Muscle of arm (tissue), 12 donors: ENCODE measurements around the gene CAPN7. TPM values are rescaled to one million over a fixed set of nuclear protein-coding genes. Genes with fewer than 3 reads are reported as not detected.

Experiments
- DNase-seq: peaks from one replicate; pipeline ENCODE4 v3.0.0-alpha.2; 2013
- polyA plus RNA-seq, 12 donors: library from polyadenylated mRNA; unstranded; fragments of 120-200 nt; gene quantifications; one replicate each; pipeline ENCODE4 v1.2.1, GENCODE V29; 2013; ENCODE audit not compliant: insufficient read length in 12 of 12

CAPN7 gene
- polyA plus RNA-seq, 12 donors: 22.0 to 42.1 (median 30.9) TPM; not detected in 1

DNA sequence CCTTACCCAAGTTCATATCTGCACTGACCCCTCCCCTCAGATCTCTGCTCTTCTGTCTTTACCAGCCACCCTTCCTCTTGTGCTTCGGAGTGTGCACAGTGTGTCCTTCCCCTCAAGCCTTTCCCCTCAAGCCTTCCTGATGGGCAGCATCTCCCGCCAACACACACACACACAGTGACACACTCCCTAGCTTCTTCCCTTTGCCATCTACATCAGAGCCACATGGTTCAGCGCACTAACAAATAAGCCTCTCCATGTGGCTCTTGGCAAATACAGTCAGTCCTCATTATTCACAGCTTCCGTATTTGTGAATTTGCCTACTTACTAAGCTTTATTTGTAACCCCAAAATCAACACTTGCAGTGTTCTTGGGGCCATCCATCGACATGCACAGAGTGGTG, 88.9 kb downstream of the CAPN7 start:
- DNase-seq: no peak

DNA sequence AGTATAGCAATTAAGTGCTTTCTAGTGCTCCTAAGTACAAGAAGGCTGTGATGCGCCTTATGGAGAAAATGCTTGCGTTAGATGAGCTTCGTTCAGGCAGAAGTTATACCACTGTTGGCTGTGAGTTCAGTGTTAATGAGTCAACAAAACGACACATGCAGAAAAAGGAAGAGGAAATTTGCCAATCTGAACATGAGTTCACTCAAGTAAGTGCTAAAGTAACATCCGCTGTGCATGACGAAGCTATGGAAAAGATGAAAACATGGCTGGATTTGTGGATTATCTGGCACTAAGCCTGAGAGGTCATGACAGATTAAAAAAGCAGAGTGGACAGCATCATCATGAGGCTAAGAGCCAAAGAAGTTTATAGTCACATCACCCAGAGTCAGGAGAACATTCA, 89.5 kb downstream of the CAPN7 start:
- DNase-seq: peak; percentile 61

DNA sequence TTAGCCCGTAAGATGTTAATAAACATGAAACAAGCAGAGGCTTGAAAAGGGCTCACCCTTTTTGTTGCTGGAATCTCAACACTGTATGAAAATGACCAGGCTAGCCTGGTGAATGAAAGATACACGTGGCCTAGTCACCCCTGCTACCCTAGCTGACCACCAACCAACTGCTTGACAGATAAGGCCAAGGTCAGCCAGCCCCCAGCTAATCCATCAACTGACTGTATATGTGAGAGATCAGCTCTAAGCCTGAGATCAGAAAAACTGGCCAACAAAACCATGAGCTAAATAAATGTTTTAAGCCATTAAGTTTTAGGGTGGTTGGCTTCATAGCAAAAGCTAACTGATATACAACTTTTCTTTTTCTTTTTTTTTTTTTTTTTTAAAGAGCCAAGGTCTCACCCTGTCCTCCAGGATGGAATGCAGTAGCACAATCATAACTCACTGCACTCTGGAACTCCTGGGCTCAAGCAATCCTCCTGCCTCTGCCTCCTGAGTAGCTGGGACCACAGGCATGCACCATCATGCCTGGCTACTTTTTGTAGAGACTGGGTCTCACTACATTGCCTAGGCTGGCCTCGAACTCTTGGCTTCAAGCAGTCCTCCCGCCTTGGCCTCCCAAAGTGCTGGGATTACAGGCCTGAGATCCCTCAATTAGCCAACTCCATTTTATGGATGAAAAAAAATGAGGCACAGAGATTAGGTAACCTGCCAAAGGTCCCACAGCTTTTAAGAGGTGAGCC, 91.7 kb downstream of the CAPN7 start:
- DNase-seq: no peak

DNA sequence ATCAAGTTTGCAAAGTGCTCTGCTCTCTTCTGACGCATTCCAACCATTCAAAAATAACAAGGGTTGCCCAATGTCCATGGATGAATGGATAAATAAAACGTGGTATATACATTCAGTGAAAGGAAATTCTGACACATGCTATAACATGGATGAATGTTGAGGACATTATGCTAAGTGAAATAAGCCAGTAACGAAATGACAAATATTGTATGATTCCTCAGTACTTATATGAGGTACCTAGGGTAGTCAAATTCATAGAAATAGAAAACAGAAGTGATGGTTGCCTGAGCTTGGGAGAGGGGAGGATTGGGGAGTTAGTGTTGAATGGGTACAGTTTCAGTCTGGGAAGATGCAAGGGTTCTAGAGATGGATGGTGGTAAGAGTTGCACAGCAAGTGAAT, 92.5 kb downstream of the CAPN7 start:
- DNase-seq: no peak

DNA sequence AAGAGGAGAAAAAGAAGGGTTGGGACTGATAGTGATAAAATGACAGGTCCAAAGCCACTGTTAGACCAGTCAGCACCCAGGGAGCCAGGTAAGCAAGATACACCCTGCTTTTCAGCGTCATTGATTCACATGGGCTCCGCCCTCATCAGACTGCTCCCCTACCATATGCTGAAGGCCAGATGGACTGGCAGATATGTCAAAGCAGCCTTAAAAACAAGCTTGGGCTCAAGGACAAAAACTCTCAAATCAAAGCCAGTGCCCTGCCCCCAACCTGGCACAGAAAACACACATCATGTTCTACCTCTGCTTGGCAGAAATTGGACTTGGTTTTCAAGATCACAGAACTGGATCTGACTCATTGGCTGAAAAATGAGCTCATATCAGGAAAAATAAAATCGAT, 93.0 kb downstream of the CAPN7 start:
- DNase-seq: no peak

DNA sequence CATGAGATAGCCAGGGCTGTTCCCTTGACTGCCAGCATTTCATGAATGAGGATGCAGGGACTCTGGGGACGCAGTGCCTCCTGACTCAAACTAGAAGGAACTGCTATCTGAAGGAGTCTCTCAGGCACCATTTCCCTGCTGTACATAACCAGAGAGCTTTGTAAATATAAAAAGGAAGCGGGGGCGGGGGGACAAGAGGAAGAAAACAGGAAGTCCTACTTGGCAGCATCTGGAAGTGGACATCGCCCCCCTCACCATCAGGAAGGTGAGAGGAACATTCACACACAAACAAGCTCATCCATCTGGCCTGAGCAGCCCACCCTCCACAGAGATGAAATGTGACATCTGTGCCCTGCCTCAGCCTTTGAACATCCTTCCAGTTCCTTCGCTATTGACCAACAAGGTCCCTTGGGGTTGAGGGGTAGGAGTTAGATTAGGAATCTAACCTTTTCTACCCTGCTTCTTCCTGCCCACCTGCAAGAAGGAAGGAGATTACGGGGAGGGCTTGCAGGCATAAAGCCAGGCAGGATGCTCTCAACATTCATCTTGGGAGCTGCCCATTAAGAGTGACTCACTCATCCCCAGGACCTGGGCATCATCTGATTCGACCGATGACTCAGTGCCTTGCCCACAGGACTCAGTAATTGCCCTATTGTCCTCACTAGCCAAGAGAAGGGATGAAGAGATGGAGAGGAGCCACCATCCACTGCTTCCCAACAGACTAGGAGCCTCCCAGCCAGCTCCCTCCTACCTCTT, 94.5 kb downstream of the CAPN7 start:
- DNase-seq: no peak

DNA sequence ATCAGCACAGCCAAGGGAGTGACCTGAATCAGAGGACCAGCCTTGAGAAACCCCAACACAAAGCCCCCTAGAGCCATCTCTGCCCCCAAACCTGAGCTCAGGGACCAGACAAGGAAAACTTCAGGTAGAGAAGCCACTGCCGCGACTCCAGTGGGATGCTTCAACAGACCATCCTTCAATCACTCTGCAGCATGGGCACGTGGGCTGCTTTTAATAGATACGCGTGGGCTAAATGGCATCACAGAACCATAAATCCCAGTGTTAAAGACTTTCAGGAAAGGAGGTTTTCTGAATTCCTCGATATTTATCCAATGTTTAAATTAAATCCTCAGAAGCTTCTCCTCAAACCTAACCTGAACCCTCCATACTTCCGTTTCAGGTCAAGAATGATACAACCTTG, 95.7 kb downstream of the CAPN7 start:
- no peak for DNase-seq

Other genes starting within 250 kb of the CAPN7 start
- gene MRPS25, start 140.9 kb upstream of the CAPN7 start, polyA plus RNA-seq: 10 to 100 TPM in 11 of 12 donors, not detected in 1; 34.6 to 76.8 (median 55.1) TPM
- gene RBSN, start 107.1 kb upstream of the CAPN7 start, polyA plus RNA-seq: 10 to 100 TPM in 11 of 12 donors, not detected in 1; 21.0 to 31.5 (median 23.2) TPM
- gene SH3BP5, start 126.3 kb downstream of the CAPN7 start, polyA plus RNA-seq: 10 to 100 TPM in 11 of 12 donors, not detected in 1; 22.2 to 66.6 (median 31.8) TPM
- gene METTL6, start 221.3 kb downstream of the CAPN7 start, polyA plus RNA-seq: 10 to 100 TPM in 10 of 12 donors, 1 to 10 TPM in 1, not detected in 1; 8.9 to 21.9 (median 16.5) TPM
- gene EAF1, start 221.4 kb downstream of the CAPN7 start, polyA plus RNA-seq: 10 to 100 TPM in 10 of 12 donors, 1 to 10 TPM in 1, not detected in 1; 2.9 to 20.3 (median 13.4) TPM